WTC11 (cell line): ENCODE results near the gene RRP1. TPM values are rescaled to one million over a fixed set of nuclear protein-coding genes. Genes with fewer than 3 reads are reported as not detected.

ENCODE experiments used
- ATF2 ChIP-seq: sonication (generic); formaldehyde crosslinking; IDR thresholded peaks from 2 replicates; pipeline ENCODE4 v1.8.1; 2022; ENCODE audit warnings: low read depth, missing genetic modification reagents, borderline replicate concordance
- CREB1 ChIP-seq: sonication (generic); formaldehyde crosslinking; IDR thresholded peaks from 2 replicates; pipeline ENCODE4 v1.8.0; 2023; ENCODE audit warnings: mild to moderate bottlenecking, missing genetic modification reagents
- CTCF ChIP-seq: fragments of 200-600 bp; IDR thresholded peaks from 2 replicates; pipeline ENCODE4 v1.8.0; 2022; ENCODE audit warnings: antibody characterized with exemption
- E2F5 ChIP-seq: sonication (generic); formaldehyde crosslinking; IDR thresholded peaks from 2 replicates; pipeline ENCODE4 v1.8.1; 2022; ENCODE audit warnings: mild to moderate bottlenecking, moderate library complexity, missing genetic modification reagents
- ETV6 ChIP-seq: sonication (generic); formaldehyde crosslinking; IDR thresholded peaks from 2 replicates; pipeline ENCODE4 v1.8.1; 2022; ENCODE audit warnings: mild to moderate bottlenecking, missing genetic modification reagents
- HMGXB4 ChIP-seq: sonication (generic); formaldehyde crosslinking; IDR thresholded peaks from 2 replicates; pipeline ENCODE4 v1.8.1; 2023; ENCODE audit warnings: mild to moderate bottlenecking, moderate library complexity, missing genetic modification reagents
- MYBL2 ChIP-seq: sonication (generic); formaldehyde crosslinking; IDR thresholded peaks from 2 replicates; pipeline ENCODE4 v1.8.1; 2023; ENCODE audit warnings: mild to moderate bottlenecking, moderate library complexity, missing genetic modification reagents
- NR2C2 ChIP-seq: sonication (generic); formaldehyde crosslinking; IDR thresholded peaks from 2 replicates; pipeline ENCODE4 v1.8.0; 2022; ENCODE audit warnings: mild to moderate bottlenecking, missing genetic modification reagents
- PRDM15 ChIP-seq: sonication (generic); formaldehyde crosslinking; IDR thresholded peaks from 2 replicates; pipeline ENCODE4 v1.8.0; 2022; ENCODE audit warnings: missing genetic modification reagents
- SOX15 ChIP-seq: fragments of 250-450 bp; sonication (Bioruptor Pico); IDR thresholded peaks from 2 replicates; pipeline ENCODE4 v1.9.0; 2021; ENCODE audit warnings: mild to moderate bottlenecking
- TEAD4 ChIP-seq: sonication (generic); formaldehyde crosslinking; IDR thresholded peaks from 2 replicates; pipeline ENCODE4 v1.8.0; 2022; ENCODE audit warnings: mild to moderate bottlenecking, missing genetic modification reagents
- ZBTB43 ChIP-seq: sonication (generic); formaldehyde crosslinking; IDR thresholded peaks from 2 replicates; pipeline ENCODE4 v1.8.1; 2023; ENCODE audit warnings: mild to moderate bottlenecking, missing genetic modification reagents
- ZNF317 ChIP-seq: sonication (generic); formaldehyde crosslinking; IDR thresholded peaks from 2 replicates; pipeline ENCODE4 v1.8.1; 2023; ENCODE audit warnings: low read depth, mild to moderate bottlenecking, moderate library complexity, missing genetic modification reagents, borderline replicate concordance
- ZNF425 ChIP-seq: fragments of 250-450 bp; sonication (Bioruptor Pico); conservative IDR thresholded peaks from 2 replicates; pipeline ENCODE4 v1.9.0; 2021; ENCODE audit warnings: mild to moderate bottlenecking
- ZSCAN18 ChIP-seq: fragments of 250-450 bp; sonication (Bioruptor Pico); IDR thresholded peaks from 2 replicates; pipeline ENCODE4 v2.1.2; 2022; ENCODE audit warnings: mild to moderate bottlenecking, moderate library complexity
- total RNA-seq: library from RNA; stranded (reverse); gene quantifications from 3 replicates; pipeline ENCODE4 v1.2.3, GENCODE V29; 2021

Gene RRP1
- total RNA-seq, 1 experiment from 2014 or later, result 53.0 TPM

- no peak for TF ChIP-seq ZNF425
- TF ChIP-seq ZNF317 (CRISPR knock-in tag), result peak; percentile 61; the same call in 1 of the 2 replicates
- no peak for TF ChIP-seq TEAD4 (CRISPR knock-in tag)
- TF ChIP-seq MYBL2, result peak; percentile 85
- no peak for TF ChIP-seq PRDM15 (CRISPR knock-in tag)
- peak; percentile 99 for TF ChIP-seq HMGXB4
- no peak for TF ChIP-seq NR2C2 (CRISPR knock-in tag)
- TF ChIP-seq ETV6 (CRISPR knock-in tag), result peak; percentile 93
- TF ChIP-seq ATF2 (CRISPR knock-in tag), result no peak
- TF ChIP-seq ZSCAN18 (CRISPR knock-in tag), result no peak
- TF ChIP-seq SOX15 (CRISPR knock-in tag), result no peak
- peak; percentile 99 for TF ChIP-seq CTCF
- TF ChIP-seq CREB1 (CRISPR knock-in tag), result peak; percentile 86
- TF ChIP-seq E2F5, result peak; percentile 95
- TF ChIP-seq ZBTB43 (CRISPR knock-in tag), result no peak
Measured at GRCh38 chr21:43789276-43790009, at the start of gene RRP1 (continued).
